GM23338 (cell line): ENCODE results near the gene BCL11B. TPM values are rescaled to one million over a fixed set of nuclear protein-coding genes. Genes with fewer than 3 reads are reported as not detected.

Experiments
- ATAC-seq: fragments of 200-7000 bp; cut with Tn5 transposase; 3 replicates; pipeline ENCODE4 v1.9.1; 2020
- DNase-seq: peaks from one replicate; pipeline ENCODE4 v3.0.0-alpha.2; 2015; ENCODE audit warnings: low spot score
- H2AFZ ChIP-seq: fragments of 200-600 bp; sonication (generic); 2 replicates; pipeline ENCODE4 v1.8.0; 2016; ENCODE audit warnings: antibody characterized with exemption, mild to moderate bottlenecking, moderate library complexity
- H3F3A ChIP-seq: fragments of 200-600 bp; sonication (generic); replicated peaks from 2 replicates; pipeline ENCODE4 v1.8.0; 2017; ENCODE audit warnings: antibody characterized with exemption, mixed run types, low read depth
- H3K27ac ChIP-seq: fragments of 200-600 bp; sonication (generic); 2 replicates; pipeline ENCODE4 v1.6.1; 2016; ENCODE audit warnings: low read depth
- H3K27me3 ChIP-seq: fragments of 200-600 bp; sonication (generic); 2 replicates; pipeline ENCODE4 v1.8.0; 2016; ENCODE audit warnings: mild to moderate bottlenecking, mixed run types, moderate library complexity; ENCODE audit not compliant: insufficient read depth
- H3K36me3 ChIP-seq: fragments of 200-600 bp; sonication (generic); 2 replicates; pipeline ENCODE4 v1.8.0; 2016; ENCODE audit warnings: mild to moderate bottlenecking; ENCODE audit not compliant: insufficient read depth
- H3K4me1 ChIP-seq: fragments of 200-600 bp; sonication (generic); 2 replicates; pipeline ENCODE4 v1.8.0; 2016; ENCODE audit warnings: mild to moderate bottlenecking, moderate library complexity; ENCODE audit not compliant: insufficient read depth
- H3K4me2 ChIP-seq: fragments of 200-600 bp; sonication (generic); 2 replicates; pipeline ENCODE4 v1.7.1; 2017; ENCODE audit warnings: mixed run types
- H3K4me3 ChIP-seq: fragments of 200-600 bp; sonication (generic); 2 replicates; pipeline ENCODE4 v1.6.1; 2016; ENCODE audit warnings: mixed run types
- H3K79me2 ChIP-seq: fragments of 200-600 bp; sonication (generic); replicated peaks from 2 replicates; pipeline ENCODE4 v1.8.0; 2017; ENCODE audit warnings: mild to moderate bottlenecking; ENCODE audit not compliant: insufficient read depth
- H3K9me2 ChIP-seq: fragments of 200-600 bp; sonication (generic); 2 replicates; pipeline ENCODE4 v1.8.0; 2017; ENCODE audit not compliant: insufficient read depth
- H4K20me1 ChIP-seq: fragments of 200-600 bp; sonication (generic); replicated peaks from 2 replicates; pipeline ENCODE4 v1.8.0; 2017; ENCODE audit warnings: mild to moderate bottlenecking; ENCODE audit not compliant: insufficient read depth
- H3K27ac Mint-ChIP-seq: 2 replicates; pipeline ENCODE4 v1.8.0; 2020; ENCODE audit warnings: inconsistent platforms, mild to moderate bottlenecking, moderate library complexity, mixed read lengths
- H3K27me3 Mint-ChIP-seq: 3 replicates; pipeline ENCODE4 v1.8.0; 2022; ENCODE audit warnings: low read depth, mild to moderate bottlenecking, moderate library complexity, mixed read lengths, inconsistent platforms; ENCODE audit not compliant: insufficient read depth, poor library complexity
- H3K36me3 Mint-ChIP-seq: 3 replicates; pipeline ENCODE4 v1.8.0; 2021; ENCODE audit warnings: low read depth, mild to moderate bottlenecking, inconsistent platforms, moderate library complexity, mixed read lengths
- H3K4me1 Mint-ChIP-seq: 3 replicates; pipeline ENCODE4 v1.8.0; 2020; ENCODE audit warnings: mild to moderate bottlenecking, inconsistent platforms, mixed read lengths
- H3K4me3 Mint-ChIP-seq: 3 replicates; pipeline ENCODE4 v1.8.0; 2021; ENCODE audit warnings: moderate library complexity, mild to moderate bottlenecking, inconsistent platforms, mixed read lengths
- H3K9me3 Mint-ChIP-seq: 3 replicates; pipeline ENCODE4 v1.8.0; 2020; ENCODE audit warnings: moderate library complexity, mild to moderate bottlenecking, inconsistent platforms, mixed read lengths
- CREB1 ChIP-seq: fragments of 250-450 bp; sonication (Bioruptor Pico); IDR thresholded peaks from 2 replicates; pipeline ENCODE4 v1.5.0; 2020; ENCODE audit warnings: low read depth, mild to moderate bottlenecking, moderate library complexity
- ETS1 ChIP-seq: IDR thresholded peaks from 2 replicates; pipeline ENCODE4 v1.6.1; 2016; ENCODE audit warnings: antibody characterized with exemption
- EZH2 ChIP-seq: fragments of 200-600 bp; sonication (generic); IDR thresholded peaks from one replicate; pipeline ENCODE4 v1.8.0; 2017; ENCODE audit warnings: antibody characterized with exemption, mild to moderate bottlenecking, low read depth; ENCODE audit not compliant: unreplicated experiment
- EZH2phosphoT487 ChIP-seq: fragments of 200-600 bp; sonication (generic); IDR thresholded peaks from one replicate; pipeline ENCODE4 v1.8.1; 2018; ENCODE audit warnings: antibody characterized with exemption; ENCODE audit not compliant: unreplicated experiment
- JUNB ChIP-seq: IDR thresholded peaks from one replicate; pipeline ENCODE4 v1.6.1; 2016; ENCODE audit warnings: antibody characterized with exemption; ENCODE audit not compliant: unreplicated experiment
- NANOG ChIP-seq: IDR thresholded peaks from 2 replicates; pipeline ENCODE4 v1.6.1; 2016; ENCODE audit warnings: antibody characterized with exemption, borderline replicate concordance
- POLR2AphosphoS5 ChIP-seq: IDR thresholded peaks from 2 replicates; pipeline ENCODE4 v1.6.1; 2016; ENCODE audit warnings: antibody characterized with exemption, low read depth
- REST ChIP-seq: IDR thresholded peaks from one replicate; pipeline ENCODE4 v1.6.1; 2018; ENCODE audit warnings: antibody characterized with exemption; ENCODE audit not compliant: unreplicated experiment
- STAT1 ChIP-seq: IDR thresholded peaks from one replicate; pipeline ENCODE4 v1.6.1; 2016; ENCODE audit warnings: antibody characterized with exemption; ENCODE audit not compliant: unreplicated experiment
- ZNF331 ChIP-seq: fragments of 250-450 bp; sonication (Bioruptor Pico); IDR thresholded peaks from 2 replicates; pipeline ENCODE4 v1.5.0; 2020; ENCODE audit warnings: low read depth, mild to moderate bottlenecking, moderate library complexity
- ZNF462 ChIP-seq: fragments of 250-450 bp; sonication (Bioruptor Pico); IDR thresholded peaks from 2 replicates; pipeline ENCODE4 v1.5.0; 2020; ENCODE audit warnings: mild to moderate bottlenecking, moderate library complexity
- polyA plus RNA-seq: library from polyadenylated mRNA; unstranded; fragments of >200 nt; fragmentation: Nextera tagmentation; extraction: Ambion mirVana; gene quantifications from 2 replicates; pipeline ENCODE4 v1.2.1, GENCODE V29; 2016
- total RNA-seq: library from RNA; depleted of rRNA; stranded (reverse); fragments of >200 nt; shearing (Covaris generic); gene quantifications from 2 replicates; pipeline ENCODE4 v1.2.3, GENCODE V29; 2014

Gene BCL11B
- total and polyA plus RNA-seq, 2 experiments from 2014 or later = 2.4 to 6.7 TPM

- Histone ChIP-seq H3K9me2 (0 out of 2 replicates have a peak, but pooled peaks cover 7% of the 10 kb centered on the region), H3K4me1 (no peaks in the 10 kb centered on the region), H3F3A (no peaks in the 10 kb centered on the region), H3K4me2 (no peak overlapping the region), H3K27ac (no peak overlapping the region), H3K4me3 (no peak overlapping the region), H4K20me1 (no peaks in the 10 kb centered on the region), H3K79me2 (no peaks in the 10 kb centered on the region), H2AFZ (no peak overlapping the region), H3K27me3 (no peaks in the 10 kb centered on the region), H3K36me3 (no peaks in the 10 kb centered on the region)
- H3K4me1 Mint-ChIP-seq = peaks cover 4% of the 10 kb centered on the region; the same call in 2 of the 3 replicates
- no peak overlapping the region for H3K4me3 Mint-ChIP-seq
- no peaks in the 10 kb centered on the region; the same call in 1 of the 3 replicates for H3K9me3 Mint-ChIP-seq
- no peak for DNase-seq
- no peak for ATAC-seq
- TF ChIP-seq NANOG = no peak
- TF ChIP-seq ZNF331 = no peak
- no peak overlapping the region for H3K27ac Mint-ChIP-seq
- peaks cover 9% of the 10 kb centered on the region for H3K27me3 Mint-ChIP-seq
- no peaks in the 10 kb centered on the region for H3K36me3 Mint-ChIP-seq
Measured at GRCh38 chr14:99164712-99165111, 107.3 kb downstream of the BCL11B start.

GRCh38 chr14:99163446-99163845 lies 108.6 kb downstream of the BCL11B start:
- no peak for DNase-seq
- no peaks in the 10 kb centered on the region for H4K20me1 ChIP-seq
- Mint-ChIP-seq H3K4me3 (no peak overlapping the region), H3K27ac (no peak overlapping the region), H3K36me3 (no peaks in the 10 kb centered on the region), H3K9me3 (no peaks in the 10 kb centered on the region; the same call in 1 of the 3 replicates), H3K4me1 (peaks cover 2% of the 10 kb centered on the region; the same call in 1 of the 3 replicates), H3K27me3 (peaks cover 16% of the 10 kb centered on the region)
- H3K9me2 ChIP-seq = 0 out of 2 replicates have a peak, but pooled peaks cover 7% of the 10 kb centered on the region
- ATAC-seq = no peak
- no peaks in the 10 kb centered on the region for H3K4me1 ChIP-seq
- H3K4me2 ChIP-seq = no peak overlapping the region
- H3K36me3 ChIP-seq = no peaks in the 10 kb centered on the region
- no peaks in the 10 kb centered on the region for H3K27me3 ChIP-seq
- no peak overlapping the region for H3K4me3 ChIP-seq
- H3K27ac ChIP-seq = no peak overlapping the region
- no peaks in the 10 kb centered on the region for H3F3A ChIP-seq
- H2AFZ ChIP-seq = no peak overlapping the region
- no peaks in the 10 kb centered on the region for H3K79me2 ChIP-seq
- TF ChIP-seq ZNF331 (no peak), CREB1 (no peak), STAT1 (no peak), NANOG (no peak), REST (no peak), ZNF462 (no peak), EZH2phosphoT487 (no peak), ETS1 (no peak), POLR2AphosphoS5 (no peak), EZH2 (no peak), JUNB (no peak)
